Measurements from ENCODE around the gene SPECC1L. TPM values are rescaled to one million over a fixed set of nuclear protein-coding genes. Genes with fewer than 3 reads are reported as not detected.
"Not testable (repeated sequence)": the region's sequence is repeated elsewhere in the genome, so short reads cannot be mapped to it uniquely, and the experiment has no call there.

SPECC1L gene
- total and polyA plus RNA-seq, 7 experiments from 2014 or later = 14.6 to 69.0 (median 39.9) TPM

- DNase-seq = not testable (repeated sequence)
Measured at GRCh38 chr22:24294913-24295312, 24.3 kb downstream of the SPECC1L start.

GRCh38 chr22:24298497-24299155, 28.0 kb downstream of the SPECC1L start:
- H3K27me3 ChIP-seq (ENCODE audit: control insufficient read depth in 2 of 2, insufficient read depth in 2 of 2, low read length in 2 of 2); CTCF ChIA-PET; H3K27me3 Mint-ChIP-seq; H3K36me3 ChIP-seq (ENCODE audit: control insufficient read depth in 2 of 3, insufficient read depth in 3 of 3, low read length in 3 of 3); H3K4me3 ChIP-seq (ENCODE audit: low read length); intact Hi-C loops (cut with micrococcal nuclease); H3K27ac ChIP-seq (ENCODE audit: low read depth, low read length); POLR2A ChIA-PET; DNase-seq; H3K9me3 ChIP-seq (ENCODE audit: control insufficient read depth in 2 of 3, low read length in 3 of 3); ATAC-seq; H3K4me3 Mint-ChIP-seq; H3K27ac Mint-ChIP-seq; H3K9me3 Mint-ChIP-seq: not testable (repeated sequence)
- peaks cover 0 to 21% (median 0%) of the 10 kb centered on the region in 5 donors for H3K36me3 Mint-ChIP-seq
- peaks cover 0 to 27% of the 10 kb centered on the region in 2 donors for H3K4me1 ChIP-seq (ENCODE audit: control insufficient read depth in 2 of 2, insufficient read depth in 2 of 2, low read length in 2 of 2)
- peaks cover 31 to 60% (median 53%) of the 10 kb centered on the region in 7 donors for H3K4me1 Mint-ChIP-seq

More at GRCh38 chr22:24294913-24295312, 24.3 kb downstream of the SPECC1L start:
- H3K36me3 ChIP-seq (ENCODE audit: control insufficient read depth in 2 of 3, insufficient read depth in 3 of 3, low read length in 3 of 3); H3K4me3 ChIP-seq (ENCODE audit: low read length); H3K9me3 Mint-ChIP-seq; H3K27me3 Mint-ChIP-seq; H3K36me3 Mint-ChIP-seq; ATAC-seq; H3K27ac ChIP-seq (ENCODE audit: low read depth, low read length); POLR2A ChIA-PET; H3K9me3 ChIP-seq (ENCODE audit: control insufficient read depth in 2 of 3, low read length in 3 of 3); CTCF ChIA-PET; H3K27me3 ChIP-seq (ENCODE audit: control insufficient read depth in 2 of 2, insufficient read depth in 2 of 2, low read length in 2 of 2); H3K4me1 ChIP-seq (ENCODE audit: control insufficient read depth in 2 of 2, insufficient read depth in 2 of 2, low read length in 2 of 2); intact Hi-C loops (cut with micrococcal nuclease); H3K4me3 Mint-ChIP-seq; H3K27ac Mint-ChIP-seq: not testable (repeated sequence)
- H3K4me1 Mint-ChIP-seq = peaks cover 18 to 45% (median 41%) of the 10 kb centered on the region in 7 donors

- H3K27ac ChIP-seq (ENCODE audit: low read depth, low read length); H3K4me3 ChIP-seq (ENCODE audit: low read length); CTCF ChIA-PET; H3K36me3 ChIP-seq (ENCODE audit: control insufficient read depth in 2 of 3, insufficient read depth in 3 of 3, low read length in 3 of 3); POLR2A ChIA-PET; H3K27me3 Mint-ChIP-seq; H3K9me3 ChIP-seq (ENCODE audit: control insufficient read depth in 2 of 3, low read length in 3 of 3); H3K9me3 Mint-ChIP-seq; intact Hi-C loops (cut with micrococcal nuclease); H3K27me3 ChIP-seq (ENCODE audit: control insufficient read depth in 2 of 2, insufficient read depth in 2 of 2, low read length in 2 of 2); ATAC-seq: not testable (repeated sequence)
- Mint-ChIP-seq H3K36me3 (peaks cover 0 to 31% (median 4%) of the 10 kb centered on the region in 5 donors), H3K4me3 (peak overlapping the region in 5 of 10 donors; percentile 1 to 52 (median 42)), H3K27ac (peak overlapping the region in 8 of 9 donors; percentile 1 to 74 (median 32)), H3K4me1 (peaks cover 47 to 77% (median 72%) of the 10 kb centered on the region in 7 donors)
- H3K4me1 ChIP-seq (ENCODE audit: control insufficient read depth in 2 of 2, insufficient read depth in 2 of 2, low read length in 2 of 2) = peaks cover 7 to 44% of the 10 kb centered on the region in 2 donors
- DNase-seq = peak in 1 of 9 donors; percentile 20
Measured at GRCh38 chr22:24300522-24300921, 29.9 kb downstream of the SPECC1L start.

- Histone ChIP-seq H3K27ac (ENCODE audit: low read depth, low read length) (no peak overlapping the region), H3K27me3 (ENCODE audit: control insufficient read depth in 2 of 2, insufficient read depth in 2 of 2, low read length in 2 of 2) (no peaks in the 10 kb centered on the region), H3K4me1 (ENCODE audit: control insufficient read depth in 2 of 2, insufficient read depth in 2 of 2, low read length in 2 of 2) (peaks cover 7 to 48% of the 10 kb centered on the region in 2 donors), H3K9me3 (ENCODE audit: control insufficient read depth in 2 of 3, low read length in 3 of 3) (no peaks in the 10 kb centered on the region), H3K4me3 (ENCODE audit: low read length) (no peak overlapping the region), H3K36me3 (ENCODE audit: control insufficient read depth in 2 of 3, insufficient read depth in 3 of 3, low read length in 3 of 3) (no peaks in the 10 kb centered on the region)
- no peak for ATAC-seq
- no peak for DNase-seq
- CTCF ChIA-PET = no interaction called here
- Mint-ChIP-seq H3K9me3 (no peaks in the 10 kb centered on the region), H3K27me3 (no peaks in the 10 kb centered on the region), H3K4me3 (peak overlapping the region in 8 of 10 donors; percentile 2 to 72 (median 52)), H3K4me1 (peaks cover 50 to 81% (median 79%) of the 10 kb centered on the region in 7 donors), H3K27ac (peak overlapping the region in 7 of 9 donors; percentile 18 to 93 (median 75)), H3K36me3 (peaks cover 5 to 41% (median 14%) of the 10 kb centered on the region in 5 donors)
- POLR2A ChIA-PET = no interaction called here
- intact Hi-C loops (cut with micrococcal nuclease) = no loop called here
Measured at GRCh38 chr22:24302591-24302990, 32.0 kb downstream of the SPECC1L start.

- no peaks in the 10 kb centered on the region for H3K36me3 ChIP-seq (ENCODE audit: control insufficient read depth in 2 of 3, insufficient read depth in 3 of 3, low read length in 3 of 3)
- H3K9me3 Mint-ChIP-seq = no peaks in the 10 kb centered on the region
- intact Hi-C loops (cut with micrococcal nuclease) = no loop called here
- no peak overlapping the region for H3K27ac ChIP-seq (ENCODE audit: low read depth, low read length)
- peak overlapping the region in 6 of 9 donors; percentile 1 to 93 (median 48) for H3K27ac Mint-ChIP-seq
- no peak overlapping the region for H3K4me3 ChIP-seq (ENCODE audit: low read length)
- ATAC-seq (no peak), DNase-seq (no peak)
- peaks cover 50 to 81% (median 78%) of the 10 kb centered on the region in 7 donors for H3K4me1 Mint-ChIP-seq
- CTCF ChIA-PET = no interaction called here
- peaks cover 7 to 48% of the 10 kb centered on the region in 2 donors for H3K4me1 ChIP-seq (ENCODE audit: control insufficient read depth in 2 of 2, insufficient read depth in 2 of 2, low read length in 2 of 2)
- H3K27me3 Mint-ChIP-seq = no peaks in the 10 kb centered on the region
- POLR2A ChIA-PET = no interaction called here
- H3K36me3 Mint-ChIP-seq = peaks cover 5 to 41% (median 14%) of the 10 kb centered on the region in 5 donors
- peak overlapping the region in 9 of 10 donors; percentile 25 to 78 (median 42) for H3K4me3 Mint-ChIP-seq
- no peaks in the 10 kb centered on the region for H3K27me3 ChIP-seq (ENCODE audit: control insufficient read depth in 2 of 2, insufficient read depth in 2 of 2, low read length in 2 of 2)
- H3K9me3 ChIP-seq (ENCODE audit: control insufficient read depth in 2 of 3, low read length in 3 of 3) = no peaks in the 10 kb centered on the region
Measured at GRCh38 chr22:24303007-24303406, 32.4 kb downstream of the SPECC1L start.

- no peaks in the 10 kb centered on the region for H3K36me3 ChIP-seq (ENCODE audit: control insufficient read depth in 2 of 3, insufficient read depth in 3 of 3, low read length in 3 of 3)
- no peak overlapping the region for H3K27ac ChIP-seq (ENCODE audit: low read depth, low read length)
- ATAC-seq (no peak), DNase-seq (no peak)
- Mint-ChIP-seq H3K4me1 (peaks cover 48 to 76% (median 70%) of the 10 kb centered on the region in 7 donors), H3K4me3 (peak overlapping the region in 7 of 10 donors; percentile 6 to 72 (median 36)), H3K36me3 (peaks cover 5 to 42% (median 14%) of the 10 kb centered on the region in 5 donors), H3K9me3 (no peaks in the 10 kb centered on the region), H3K27ac (peak overlapping the region in 5 of 9 donors; percentile 12 to 24 (median 18)), H3K27me3 (no peaks in the 10 kb centered on the region)
- no peaks in the 10 kb centered on the region for H3K27me3 ChIP-seq (ENCODE audit: control insufficient read depth in 2 of 2, insufficient read depth in 2 of 2, low read length in 2 of 2)
- intact Hi-C loops (cut with micrococcal nuclease) = no loop called here
- ChIA-PET CTCF (no interaction called here), POLR2A (no interaction called here)
- peaks cover 7 to 48% of the 10 kb centered on the region in 2 donors for H3K4me1 ChIP-seq (ENCODE audit: control insufficient read depth in 2 of 2, insufficient read depth in 2 of 2, low read length in 2 of 2)
- H3K9me3 ChIP-seq (ENCODE audit: control insufficient read depth in 2 of 3, low read length in 3 of 3) = no peaks in the 10 kb centered on the region
- no peak overlapping the region for H3K4me3 ChIP-seq (ENCODE audit: low read length)
Measured at GRCh38 chr22:24304062-24304675, 33.5 kb downstream of the SPECC1L start.

All from naive thymus-derived CD4-positive, alpha-beta T cell (primary cell).